ENCODE data around the gene CCDC33.

CCDC33 gene

GRCh38 chr15:74293021-74293810 is 57.1 kb downstream of the CCDC33 start:
- no peak; the same call in 2 of the 3 replicates for ATAC-seq
- TF ChIP-seq ZNF70 (CRISPR knock-in tag; IDR thresholded peaks at IDR 0.05) (peak; percentile 33; the same call in 1 of the 2 replicates), ZFP30 (CRISPR knock-in tag; IDR thresholded peaks at IDR 0.05) (no peak), GLIS3 (CRISPR knock-in tag; IDR thresholded peaks at IDR 0.05) (no peak), TCF4 (CRISPR knock-in tag; IDR thresholded peaks at IDR 0.05; ENCODE audit: borderline replicate concordance) (peak; percentile 90)

- TF ChIP-seq, protein P1, sequence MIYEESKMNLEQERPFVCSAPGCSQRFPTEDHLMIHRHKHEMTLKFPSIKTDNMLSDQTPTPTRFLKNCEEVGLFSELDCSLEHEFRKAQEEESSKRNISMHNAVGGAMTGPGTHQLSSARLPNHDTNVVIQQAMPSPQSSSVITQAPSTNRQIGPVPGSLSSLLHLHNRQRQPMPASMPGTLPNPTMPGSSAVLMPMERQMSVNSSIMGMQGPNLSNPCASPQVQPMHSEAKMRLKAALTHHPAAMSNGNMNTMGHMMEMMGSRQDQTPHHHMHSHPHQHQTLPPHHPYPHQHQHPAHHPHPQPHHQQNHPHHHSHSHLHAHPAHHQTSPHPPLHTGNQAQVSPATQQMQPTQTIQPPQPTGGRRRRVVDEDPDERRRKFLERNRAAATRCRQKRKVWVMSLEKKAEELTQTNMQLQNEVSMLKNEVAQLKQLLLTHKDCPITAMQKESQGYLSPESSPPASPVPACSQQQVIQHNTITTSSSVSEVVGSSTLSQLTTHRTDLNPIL (CRISPR knock-in tag; IDR thresholded peaks at IDR 0.05; ENCODE audit: low read depth) = no peak
- TF ChIP-seq CSDC2 (CRISPR knock-in tag; IDR thresholded peaks at IDR 0.05) = no peak
- ATAC-seq = no peak
Measured at GRCh38 chr15:74294010-74294409, 57.9 kb downstream of the CCDC33 start.

DNA sequence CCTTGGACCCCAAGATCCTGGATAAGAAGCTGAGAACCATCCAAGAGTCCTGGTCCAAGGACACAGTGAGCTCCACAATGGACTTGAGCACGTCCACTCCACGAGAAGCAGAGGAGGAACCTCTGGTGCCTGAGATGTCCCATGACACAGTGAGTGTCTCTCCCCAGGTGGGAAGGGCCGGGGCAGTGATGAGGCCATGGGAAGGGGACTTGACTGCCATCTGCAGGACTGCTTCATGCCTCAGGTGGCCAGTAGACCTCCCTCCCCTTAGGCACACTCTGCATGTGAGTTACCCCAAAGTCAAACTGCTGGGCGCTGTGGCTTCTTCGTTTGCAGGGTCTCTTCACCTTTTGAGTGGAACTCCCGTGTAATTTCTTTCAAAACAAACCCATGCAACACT is 59.7 kb downstream of the CCDC33 start:
- TF ChIP-seq CSDC2 (CRISPR knock-in tag; IDR thresholded peaks at IDR 0.05) (no peak), TOX (CRISPR knock-in tag; IDR thresholded peaks at IDR 0.05; ENCODE audit: borderline replicate concordance) (no peak), RARB (CRISPR knock-in tag; IDR thresholded peaks at IDR 0.05) (no peak), ISL1 (CRISPR knock-in tag; IDR thresholded peaks at IDR 0.05) (no peak), POU6F1 (CRISPR knock-in tag; IDR thresholded peaks at IDR 0.05; ENCODE audit: borderline replicate concordance, low read depth) (no peak), PATZ1 (CRISPR knock-in tag; IDR thresholded peaks at IDR 0.05; ENCODE audit: borderline replicate concordance) (no peak), TCF4 (CRISPR knock-in tag; IDR thresholded peaks at IDR 0.05; ENCODE audit: borderline replicate concordance) (no peak), TSHZ2 (CRISPR knock-in tag; IDR thresholded peaks at IDR 0.05) (no peak), BACH2 (CRISPR knock-in tag; IDR thresholded peaks at IDR 0.05; ENCODE audit: borderline replicate concordance) (no peak), ZNF70 (CRISPR knock-in tag; IDR thresholded peaks at IDR 0.05) (no peak), ZNF8 (CRISPR knock-in tag; IDR thresholded peaks at IDR 0.05) (no peak), ZFP30 (CRISPR knock-in tag; IDR thresholded peaks at IDR 0.05) (no peak), ZFP3 (CRISPR knock-in tag; IDR thresholded peaks at IDR 0.05) (no peak), ESRRG (CRISPR knock-in tag; IDR thresholded peaks at IDR 0.05) (no peak), ARNTL (CRISPR knock-in tag; IDR thresholded peaks at IDR 0.05; ENCODE audit: borderline replicate concordance, low read depth) (no peak), GLIS3 (CRISPR knock-in tag; IDR thresholded peaks at IDR 0.05) (no peak), OSR1 (CRISPR knock-in tag; IDR thresholded peaks at IDR 0.05) (no peak)
- TF ChIP-seq, protein P1 (CRISPR knock-in tag; IDR thresholded peaks at IDR 0.05; ENCODE audit: low read depth) = no peak
- TF ChIP-seq, protein P2, sequence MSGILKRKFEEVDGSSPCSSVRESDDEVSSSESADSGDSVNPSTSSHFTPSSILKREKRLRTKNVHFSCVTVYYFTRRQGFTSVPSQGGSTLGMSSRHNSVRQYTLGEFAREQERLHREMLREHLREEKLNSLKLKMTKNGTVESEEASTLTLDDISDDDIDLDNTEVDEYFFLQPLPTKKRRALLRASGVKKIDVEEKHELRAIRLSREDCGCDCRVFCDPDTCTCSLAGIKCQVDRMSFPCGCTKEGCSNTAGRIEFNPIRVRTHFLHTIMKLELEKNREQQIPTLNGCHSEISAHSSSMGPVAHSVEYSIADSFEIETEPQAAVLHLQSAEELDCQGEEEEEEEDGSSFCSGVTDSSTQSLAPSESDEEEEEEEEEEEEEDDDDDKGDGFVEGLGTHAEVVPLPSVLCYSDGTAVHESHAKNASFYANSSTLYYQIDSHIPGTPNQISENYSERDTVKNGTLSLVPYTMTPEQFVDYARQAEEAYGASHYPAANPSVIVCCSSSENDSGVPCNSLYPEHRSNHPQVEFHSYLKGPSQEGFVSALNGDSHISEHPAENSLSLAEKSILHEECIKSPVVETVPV (CRISPR knock-in tag; IDR thresholded peaks at IDR 0.05) = no peak
- no peak for ATAC-seq

Data from SK-N-SH treated with all-trans-retinoic acid at 6 μM for 48 hours (cell line).